ENCODE results near the gene MROH7. TPM values are rescaled to one million over a fixed set of nuclear protein-coding genes. Genes with fewer than 3 reads are reported as not detected.

The MROH7 gene
- total RNA-seq, 1 experiment from 2014 or later, result not detected

- no peak overlapping the region for H2AFZ ChIP-seq (ENCODE audit: low read length)
- DNase-seq (no peak), ATAC-seq (no peak)
- intact Hi-C loops (cut with micrococcal nuclease), result no loop called here
- no peak overlapping the region for H3K4me3 ChIP-seq (ENCODE audit: low read length)
- H3K36me3 ChIP-seq (ENCODE audit: low read depth, low read length), result no peaks in the 10 kb centered on the region
- TF ChIP-seq EZH2 (IDR thresholded peaks at IDR 0.05; ENCODE audit: low read length, unreplicated experiment) (no peak), CTCF (conservative IDR thresholded peaks at IDR 0.05; ENCODE audit: low read depth, low read length) (no peak), EZH2phosphoT487 (IDR thresholded peaks at IDR 0.05; ENCODE audit: borderline replicate concordance, low read length) (no peak)
- H3K27ac ChIP-seq (ENCODE audit: low read length), result no peak overlapping the region
- ChIA-PET POLR2A (ENCODE audit: unreplicated experiment) (no interaction called here), CTCF (no interaction called here)
- H3K4me1 ChIP-seq (ENCODE audit: insufficient read depth, low read length), result no peaks in the 10 kb centered on the region
- BruUV-seq (replicated peaks), result no TSS peak
- no peaks in the 10 kb centered on the region for H3F3A ChIP-seq (ENCODE audit: low read length, unreplicated experiment)
- H3K4me2 ChIP-seq (ENCODE audit: low read length), result no peak overlapping the region
- H3K79me2 ChIP-seq (ENCODE audit: low read length), result no peaks in the 10 kb centered on the region
- H3K9me3 ChIP-seq (ENCODE audit: low read length), result no peaks in the 10 kb centered on the region
- H3K9ac ChIP-seq (ENCODE audit: low read length), result no peak overlapping the region
- peaks cover 13% of the 10 kb centered on the region; the same call in 1 of the 2 replicates for H3K27me3 ChIP-seq (ENCODE audit: low read length)
- H4K20me1 ChIP-seq (ENCODE audit: low read length), result no peaks in the 10 kb centered on the region
- H3K9me2 ChIP-seq (replicated peaks; ENCODE audit: low read length), result no peaks in the 10 kb centered on the region
These were observed 37.4 kb downstream of the MROH7 start for GRCh38 chr1:54678776-54679643.

GRCh38 chr1:54679706-54680105, 38.1 kb downstream of the MROH7 start:
- H3K9ac ChIP-seq (ENCODE audit: low read length), result no peak overlapping the region
- no peaks in the 10 kb centered on the region for H3F3A ChIP-seq (ENCODE audit: low read length, unreplicated experiment)
- DNase-seq (no peak), ATAC-seq (no peak)
- H3K4me1 ChIP-seq (ENCODE audit: insufficient read depth, low read length), result no peaks in the 10 kb centered on the region
- H4K20me1 ChIP-seq (ENCODE audit: low read length), result no peaks in the 10 kb centered on the region
- no peaks in the 10 kb centered on the region for H3K36me3 ChIP-seq (ENCODE audit: low read depth, low read length)
- H3K9me2 ChIP-seq (replicated peaks; ENCODE audit: low read length), result no peaks in the 10 kb centered on the region
- no peak overlapping the region for H3K4me2 ChIP-seq (ENCODE audit: low read length)
- H3K79me2 ChIP-seq (ENCODE audit: low read length), result no peaks in the 10 kb centered on the region
- no TSS peak for BruUV-seq (replicated peaks)
- H3K4me3 ChIP-seq (ENCODE audit: low read length), result no peak overlapping the region
- H2AFZ ChIP-seq (ENCODE audit: low read length), result no peak overlapping the region
- H3K9me3 ChIP-seq (ENCODE audit: low read length), result no peaks in the 10 kb centered on the region
- ChIA-PET POLR2A (ENCODE audit: unreplicated experiment) (no interaction called here), CTCF (no interaction called here)
- TF ChIP-seq EZH2 (IDR thresholded peaks at IDR 0.05; ENCODE audit: low read length, unreplicated experiment) (no peak), CTCF (conservative IDR thresholded peaks at IDR 0.05; ENCODE audit: low read depth, low read length) (no peak), EZH2phosphoT487 (IDR thresholded peaks at IDR 0.05; ENCODE audit: borderline replicate concordance, low read length) (no peak)
- H3K27ac ChIP-seq (ENCODE audit: low read length), result no peak overlapping the region
- peaks cover 13% of the 10 kb centered on the region; the same call in 1 of the 2 replicates for H3K27me3 ChIP-seq (ENCODE audit: low read length)
- intact Hi-C loops (cut with micrococcal nuclease), result no loop called here

- no peak for ATAC-seq
- no peak overlapping the region for H3K4me2 ChIP-seq (ENCODE audit: low read length)
- no peak for TF ChIP-seq EZH2 (IDR thresholded peaks at IDR 0.05; ENCODE audit: low read length, unreplicated experiment)
- no peak for TF ChIP-seq EZH2phosphoT487 (IDR thresholded peaks at IDR 0.05; ENCODE audit: borderline replicate concordance, low read length)
- no peak for TF ChIP-seq CTCF (conservative IDR thresholded peaks at IDR 0.05; ENCODE audit: low read depth, low read length)
- peaks cover 13% of the 10 kb centered on the region; the same call in 1 of the 2 replicates for H3K27me3 ChIP-seq (ENCODE audit: low read length)
- DNase-seq, result no peak
- H3K79me2 ChIP-seq (ENCODE audit: low read length), result no peaks in the 10 kb centered on the region
- H3K27ac ChIP-seq (ENCODE audit: low read length), result no peak overlapping the region
- H2AFZ ChIP-seq (ENCODE audit: low read length), result no peak overlapping the region
- intact Hi-C loops (cut with micrococcal nuclease), result no loop called here
- no peaks in the 10 kb centered on the region for H3K9me2 ChIP-seq (replicated peaks; ENCODE audit: low read length)
- H3K4me1 ChIP-seq (ENCODE audit: insufficient read depth, low read length), result no peaks in the 10 kb centered on the region
- no peak overlapping the region for H3K9ac ChIP-seq (ENCODE audit: low read length)
- ChIA-PET POLR2A (ENCODE audit: unreplicated experiment) (no interaction called here), CTCF (no interaction called here)
- H3F3A ChIP-seq (ENCODE audit: low read length, unreplicated experiment), result no peaks in the 10 kb centered on the region
- no peaks in the 10 kb centered on the region for H3K9me3 ChIP-seq (ENCODE audit: low read length)
- no TSS peak for BruUV-seq (replicated peaks)
- no peaks in the 10 kb centered on the region for H3K36me3 ChIP-seq (ENCODE audit: low read depth, low read length)
- H3K4me3 ChIP-seq (ENCODE audit: low read length), result no peak overlapping the region
- no peaks in the 10 kb centered on the region for H4K20me1 ChIP-seq (ENCODE audit: low read length)
These were observed 38.8 kb downstream of the MROH7 start for GRCh38 chr1:54680387-54680786.
